Lung (tissue), 12 donors: ENCODE measurements around the gene PRSS27. TPM values are rescaled to one million over a fixed set of nuclear protein-coding genes. Genes with fewer than 3 reads are reported as not detected.
"Not testable (repeated sequence)": the region's sequence is repeated elsewhere in the genome, so short reads cannot be mapped to it uniquely, and the experiment has no call there.

Experiments
- ATAC-seq: fragments of 200-7000 bp; cut with Tn5 transposase; one replicate; pipeline ENCODE4 v1.9.1; 2020; ENCODE audit warnings: moderate number of reproducible peaks; ENCODE audit not compliant: insufficient read depth, low FRiP score
- DNase-seq, 3 donors: peaks; one replicate each; pipeline ENCODE4 v3.0.0-alpha.2; 2013 to 2017
- H3K27ac ChIP-seq, 2 donors: one replicate each; pipeline ENCODE4 v1.5.1; 2013; ENCODE audit warnings: mild to moderate bottlenecking in 2 of 2, moderate library complexity in 2 of 2, control low read depth in 1 of 2, inconsistent platforms in 1 of 2, low read depth in 1 of 2, low read length in 1 of 2
- H3K27me3 ChIP-seq, 3 donors: one replicate each; pipeline ENCODE4 v1.5.1; 2013; ENCODE audit warnings: low read length in 2 of 3; ENCODE audit not compliant: control insufficient read depth in 3 of 3, insufficient read depth in 3 of 3
- H3K36me3 ChIP-seq, 4 donors: one replicate each; pipeline ENCODE4 v1.5.1; 2013; ENCODE audit warnings: low read length in 4 of 4, mild to moderate bottlenecking in 1 of 4, moderate library complexity in 1 of 4; ENCODE audit not compliant: control insufficient read depth in 4 of 4, insufficient read depth in 4 of 4
- H3K4me1 ChIP-seq, 5 donors: one replicate each; pipeline ENCODE4 v1.5.1; 2013; ENCODE audit warnings: low read length in 5 of 5, mild to moderate bottlenecking in 2 of 5, moderate library complexity in 1 of 5; ENCODE audit not compliant: control insufficient read depth in 5 of 5, insufficient read depth in 5 of 5
- H3K4me3 ChIP-seq: one replicate; pipeline ENCODE4 v1.5.1; 2013; ENCODE audit warnings: mild to moderate bottlenecking, control low read depth, moderate library complexity
- H3K9ac ChIP-seq, 2 donors: one replicate each; pipeline ENCODE4 v1.5.1; 2013; ENCODE audit warnings: low read length in 2 of 2, control low read depth in 1 of 2; ENCODE audit not compliant: insufficient read depth in 1 of 2
- H3K9me3 ChIP-seq, 4 donors: one replicate each; pipeline ENCODE4 v1.5.1; 2013; ENCODE audit warnings: low read length in 3 of 4, mild to moderate bottlenecking in 1 of 4, moderate library complexity in 1 of 4; ENCODE audit not compliant: control insufficient read depth in 4 of 4, insufficient read depth in 3 of 4
- WGBS, 2 donors: extraction: QIAGEN DNeasy Blood & Tissue Kit; methylation state at CpG; one replicate each; pipeline ENCODE4 v1.1.7; 2013; 5-methylcytosine and 5-hydroxymethylcytosine counted together
- polyA plus RNA-seq, 2 donors: library from polyadenylated mRNA; stranded (reverse); fragments of 200-250 nt; gene quantifications; one replicate each; pipeline ENCODE4 v1.2.1, GENCODE V29; 2013
- total RNA-seq, 2 donors: library from RNA; depleted of rRNA in 1 of 2; stranded (reverse); fragments of >200 nt in 1 of 2; gene quantifications; one replicate each; pipeline ENCODE4 v1.2.1, GENCODE V29; 2014 to 2021
- TF ChIP-seq, protein P1 (sequence below): IDR thresholded peaks from 2 replicates; pipeline ENCODE4 v1.5.1; 2012; ENCODE audit warnings: mild to moderate bottlenecking; ENCODE audit errors: control extremely low read depth, extremely low read depth
- donor health status: control.
- donor health status: control.
- donor health status: Bipolar disorder and iron deficiency.
- donor health status: healthy.
- donor health status: DM: yes; HTN: yes; CAD: no.

PRSS27 gene
- total and polyA plus RNA-seq, 4 donors, result 1.1 to 2.5 (median 2.1) TPM

DNA sequence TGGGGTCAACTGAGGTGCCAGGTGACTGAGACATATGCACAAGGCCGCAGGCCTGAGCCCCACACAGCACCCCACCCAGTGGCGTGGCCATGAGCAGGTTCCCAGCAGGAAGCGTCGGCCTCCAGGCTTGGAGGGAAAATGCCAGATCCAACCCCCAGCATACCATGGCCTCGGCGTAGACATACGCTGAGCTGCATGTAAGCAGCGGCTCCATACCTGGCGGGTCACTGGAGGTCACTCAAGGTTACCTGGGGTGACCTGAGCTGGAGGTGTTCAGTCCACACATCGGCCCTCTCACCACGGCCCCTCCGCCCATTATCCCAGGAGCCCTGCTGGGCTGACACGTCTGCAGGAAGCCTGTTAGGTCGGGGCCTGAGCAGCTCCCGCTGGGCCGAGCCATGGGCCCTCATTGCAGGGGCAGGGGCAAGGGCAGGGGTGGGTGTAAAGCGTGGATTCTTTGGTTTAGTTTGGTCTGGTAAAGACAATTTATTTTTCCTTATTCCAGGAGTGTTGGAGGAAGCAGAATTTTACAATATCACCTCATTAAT is 22.5 kb downstream of the PRSS27 start:
- Histone ChIP-seq H3K27me3 (no peaks in the 10 kb centered on the region), H3K27ac (no peak overlapping the region), H3K4me1 (peaks cover 0 to 9% (median 0%) of the 10 kb centered on the region in 5 donors), H3K36me3 (peaks cover 5 to 48% (median 10%) of the 10 kb centered on the region in 4 donors), H3K4me3 (no peak overlapping the region), H3K9ac (no peak overlapping the region), H3K9me3 (no peaks in the 10 kb centered on the region)
- TF ChIP-seq, protein P1, sequence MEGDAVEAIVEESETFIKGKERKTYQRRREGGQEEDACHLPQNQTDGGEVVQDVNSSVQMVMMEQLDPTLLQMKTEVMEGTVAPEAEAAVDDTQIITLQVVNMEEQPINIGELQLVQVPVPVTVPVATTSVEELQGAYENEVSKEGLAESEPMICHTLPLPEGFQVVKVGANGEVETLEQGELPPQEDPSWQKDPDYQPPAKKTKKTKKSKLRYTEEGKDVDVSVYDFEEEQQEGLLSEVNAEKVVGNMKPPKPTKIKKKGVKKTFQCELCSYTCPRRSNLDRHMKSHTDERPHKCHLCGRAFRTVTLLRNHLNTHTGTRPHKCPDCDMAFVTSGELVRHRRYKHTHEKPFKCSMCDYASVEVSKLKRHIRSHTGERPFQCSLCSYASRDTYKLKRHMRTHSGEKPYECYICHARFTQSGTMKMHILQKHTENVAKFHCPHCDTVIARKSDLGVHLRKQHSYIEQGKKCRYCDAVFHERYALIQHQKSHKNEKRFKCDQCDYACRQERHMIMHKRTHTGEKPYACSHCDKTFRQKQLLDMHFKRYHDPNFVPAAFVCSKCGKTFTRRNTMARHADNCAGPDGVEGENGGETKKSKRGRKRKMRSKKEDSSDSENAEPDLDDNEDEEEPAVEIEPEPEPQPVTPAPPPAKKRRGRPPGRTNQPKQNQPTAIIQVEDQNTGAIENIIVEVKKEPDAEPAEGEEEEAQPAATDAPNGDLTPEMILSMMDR, result no peak
- DNase-seq, result no peak
- WGBS, 2 donors, result 96 to 97% methylated on average over 17 of the region's 17 CpGs
- ATAC-seq, result no peak

DNA sequence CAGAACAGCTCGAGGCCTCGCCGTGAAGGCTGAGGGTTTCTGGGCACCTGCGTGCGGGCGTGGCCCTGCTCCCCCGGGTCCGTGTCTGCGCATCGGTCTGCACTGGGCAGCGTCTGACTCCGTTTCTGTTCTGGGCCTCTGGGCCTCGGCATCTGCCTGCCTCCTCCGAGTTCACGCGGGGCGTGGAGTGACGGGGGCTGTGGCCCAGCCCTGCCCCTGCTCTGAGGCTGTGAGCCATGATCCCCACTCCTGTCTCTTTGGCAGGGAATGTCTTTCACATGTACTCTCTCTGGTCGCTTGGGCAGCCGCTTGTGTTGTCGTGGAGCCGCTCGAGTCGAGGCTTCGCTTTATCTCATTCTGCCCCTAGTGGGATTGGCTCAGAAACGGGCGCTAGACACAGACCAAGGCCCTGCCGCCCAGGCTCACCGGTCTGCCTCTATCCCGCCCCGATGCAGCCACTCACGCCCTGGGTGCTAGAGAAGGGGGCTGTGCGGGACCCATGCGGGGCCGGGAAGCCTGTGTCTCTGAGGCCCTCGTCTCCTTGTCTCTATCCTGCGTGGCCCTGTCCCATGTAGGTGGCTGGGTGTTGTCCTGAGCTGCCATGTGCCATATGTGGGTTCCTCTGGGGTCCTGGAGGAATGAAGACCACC is 23.3 kb downstream of the PRSS27 start:
- not testable (repeated sequence) for H3K27ac ChIP-seq, H3K4me3 ChIP-seq, H3K27me3 ChIP-seq, H3K9ac ChIP-seq, DNase-seq, H3K9me3 ChIP-seq, ATAC-seq
- Histone ChIP-seq H3K4me1 (peaks cover 0 to 17% (median 3%) of the 10 kb centered on the region in 5 donors), H3K36me3 (peaks cover 7 to 46% (median 10%) of the 10 kb centered on the region in 4 donors)
- WGBS, 2 donors, result 94 to 96% methylated on average over 28 to 34 of the region's 37 CpGs

DNA sequence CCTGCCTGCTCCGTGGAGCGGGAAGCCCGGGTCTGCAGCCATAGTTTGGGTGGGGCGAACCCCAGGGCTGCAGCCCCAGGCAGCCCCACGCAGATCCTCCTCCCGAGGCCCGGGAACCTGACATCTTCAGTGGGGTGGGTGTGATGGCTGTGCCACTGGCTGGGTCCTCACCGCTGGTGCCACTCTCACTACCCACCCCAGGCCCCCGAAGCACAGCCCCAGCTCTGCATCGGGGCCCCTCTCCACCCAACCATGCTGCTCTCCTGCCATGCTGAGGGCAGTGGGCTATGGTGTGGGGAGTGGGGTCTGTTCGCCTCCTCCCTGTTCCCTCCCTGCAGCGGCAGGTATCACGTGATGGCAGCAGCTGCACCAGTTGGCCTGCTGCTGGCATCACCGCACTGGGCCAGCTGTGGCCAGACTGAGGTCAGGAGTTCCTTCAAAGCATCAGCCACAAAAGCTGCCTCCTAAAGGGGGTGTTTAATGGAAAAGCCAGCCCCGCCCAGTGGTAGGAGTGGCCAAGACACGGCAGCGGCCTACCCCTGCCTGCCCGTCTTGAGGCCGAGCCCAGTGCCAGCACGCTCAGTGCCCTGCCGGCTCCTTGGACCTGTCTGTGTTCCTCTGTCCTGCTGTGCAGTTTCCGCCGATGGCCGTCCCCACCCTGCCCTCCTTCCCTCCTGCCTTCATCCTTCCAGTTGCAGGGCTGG is 26.9 kb downstream of the PRSS27 start:
- no peak overlapping the region for H3K9ac ChIP-seq

More for the DNA sequence above, 26.9 kb downstream of the PRSS27 start:
- Histone ChIP-seq H3K36me3 (peaks cover 3 to 31% (median 5%) of the 10 kb centered on the region in 4 donors), H3K27me3 (no peaks in the 10 kb centered on the region), H3K4me1 (peaks cover 0 to 20% (median 4%) of the 10 kb centered on the region in 5 donors), H3K4me3 (no peak overlapping the region), H3K9me3 (no peaks in the 10 kb centered on the region), H3K27ac (peak overlapping the region; percentile 45 to 60)
- 85 to 88% methylated on average over 22 to 24 of the region's 24 CpGs for whole genome bisulfite sequencing, 2 donors
- ATAC-seq (peak; percentile 9), DNase-seq (no peak)
- TF ChIP-seq, protein P1, result no peak
